ENCODE measurements around the gene CPT1C.

The CPT1C gene

GRCh38 chr19:49681830-49682229, 9.1 kb upstream of the CPT1C start:
- no peak for DNase-seq (ENCODE audit: low read depth)

DNA sequence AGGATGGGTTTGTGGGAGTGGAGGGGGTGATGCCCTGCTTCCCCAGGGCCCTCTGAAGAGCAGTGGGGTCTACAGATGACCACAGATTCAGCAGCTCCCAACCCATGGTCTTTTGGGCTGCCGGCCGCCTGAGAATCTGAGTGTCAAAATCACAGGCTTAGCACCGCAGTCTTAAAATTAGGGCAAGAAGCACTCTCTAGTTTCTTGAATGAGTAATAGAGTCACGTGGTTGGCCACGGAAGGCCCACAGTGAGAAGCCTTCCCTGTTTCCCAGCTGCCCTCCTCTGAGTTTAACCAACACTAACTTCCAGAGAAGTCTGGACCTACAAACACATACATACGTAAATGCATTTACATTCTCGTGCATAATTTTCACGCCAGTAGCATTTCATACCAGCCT, 8.6 kb upstream of the CPT1C start:
- DNase-seq (ENCODE audit: low read depth) = no peak

DNA sequence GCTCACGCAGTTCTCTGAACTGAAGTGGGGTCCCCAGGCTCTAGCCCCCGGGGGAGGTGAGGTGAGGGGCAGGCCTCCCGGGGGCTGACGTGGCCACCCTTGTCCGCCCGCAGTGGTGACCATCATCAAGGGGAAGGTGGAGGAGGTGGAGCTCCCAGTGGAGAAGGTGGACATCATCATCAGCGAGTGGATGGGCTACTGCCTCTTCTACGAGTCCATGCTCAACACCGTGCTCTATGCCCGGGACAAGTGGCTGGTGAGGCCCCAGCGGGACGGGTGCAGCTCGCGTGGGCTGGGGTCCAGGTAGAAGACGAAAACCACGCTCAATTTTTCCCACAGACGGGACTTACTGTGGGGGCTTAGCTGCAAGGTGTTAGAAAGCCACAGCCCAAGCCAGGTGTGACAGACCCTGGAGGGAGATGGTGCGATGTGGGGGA, 7.1 kb upstream of the CPT1C start:
- no peak for DNase-seq (ENCODE audit: low read depth)

- peak; percentile 38 for DNase-seq (ENCODE audit: low read depth)
Observed at GRCh38 chr19:49684251-49684982, 6.5 kb upstream of the CPT1C start.

- no peak for DNase-seq (ENCODE audit: low read depth)
Observed at GRCh38 chr19:49684983-49685553, 5.8 kb upstream of the CPT1C start.

DNA sequence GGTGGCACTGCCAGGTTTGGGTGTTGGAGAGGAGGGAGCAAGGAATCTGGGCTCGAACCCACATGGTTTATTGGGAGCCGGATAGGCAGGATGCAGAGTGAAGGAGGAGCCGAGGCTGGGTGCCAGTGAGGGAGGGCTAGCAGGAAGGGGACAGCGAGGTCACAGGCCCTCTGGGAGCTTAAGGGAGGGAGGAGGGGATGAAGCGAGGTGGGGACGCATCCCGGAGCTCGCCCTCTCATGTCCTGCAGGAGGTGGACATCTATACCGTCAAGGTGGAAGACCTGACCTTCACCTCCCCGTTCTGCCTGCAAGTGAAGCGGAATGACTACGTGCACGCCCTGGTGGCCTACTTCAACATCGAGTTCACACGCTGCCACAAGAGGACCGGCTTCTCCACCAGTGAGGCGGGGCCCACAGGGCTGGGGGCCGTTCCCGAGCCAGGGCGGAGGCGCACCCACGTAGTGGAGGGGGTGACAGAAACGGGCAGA, 5.0 kb upstream of the CPT1C start:
- DNase-seq (ENCODE audit: low read depth) = no peak

GRCh38 chr19:49686503-49687088, 4.3 kb upstream of the CPT1C start:
- no peak for DNase-seq (ENCODE audit: low read depth)

- no peak for DNase-seq (ENCODE audit: low read depth)
Observed at GRCh38 chr19:49687150-49687549, 3.8 kb upstream of the CPT1C start.

GRCh38 chr19:49687566-49688316, 3.2 kb upstream of the CPT1C start:
- peak; percentile 64 for DNase-seq (ENCODE audit: low read depth)

- no peak for DNase-seq (ENCODE audit: low read depth)
Observed at GRCh38 chr19:49688531-49689132, 2.3 kb upstream of the CPT1C start.

GRCh38 chr19:49689133-49690078, 1.5 kb upstream of the CPT1C start, which contains the start of gene ADM5:
TSS of gene ADM5 (plus strand) at chr19:49689594. CDS start at chr19:49689838, 244 bp downstream.
- peak; percentile 51 for DNase-seq (ENCODE audit: low read depth)

GRCh38 chr19:49690079-49690655, 749 bp upstream of the CPT1C start:
- DNase-seq (ENCODE audit: low read depth) = peak; percentile 45

DNA sequence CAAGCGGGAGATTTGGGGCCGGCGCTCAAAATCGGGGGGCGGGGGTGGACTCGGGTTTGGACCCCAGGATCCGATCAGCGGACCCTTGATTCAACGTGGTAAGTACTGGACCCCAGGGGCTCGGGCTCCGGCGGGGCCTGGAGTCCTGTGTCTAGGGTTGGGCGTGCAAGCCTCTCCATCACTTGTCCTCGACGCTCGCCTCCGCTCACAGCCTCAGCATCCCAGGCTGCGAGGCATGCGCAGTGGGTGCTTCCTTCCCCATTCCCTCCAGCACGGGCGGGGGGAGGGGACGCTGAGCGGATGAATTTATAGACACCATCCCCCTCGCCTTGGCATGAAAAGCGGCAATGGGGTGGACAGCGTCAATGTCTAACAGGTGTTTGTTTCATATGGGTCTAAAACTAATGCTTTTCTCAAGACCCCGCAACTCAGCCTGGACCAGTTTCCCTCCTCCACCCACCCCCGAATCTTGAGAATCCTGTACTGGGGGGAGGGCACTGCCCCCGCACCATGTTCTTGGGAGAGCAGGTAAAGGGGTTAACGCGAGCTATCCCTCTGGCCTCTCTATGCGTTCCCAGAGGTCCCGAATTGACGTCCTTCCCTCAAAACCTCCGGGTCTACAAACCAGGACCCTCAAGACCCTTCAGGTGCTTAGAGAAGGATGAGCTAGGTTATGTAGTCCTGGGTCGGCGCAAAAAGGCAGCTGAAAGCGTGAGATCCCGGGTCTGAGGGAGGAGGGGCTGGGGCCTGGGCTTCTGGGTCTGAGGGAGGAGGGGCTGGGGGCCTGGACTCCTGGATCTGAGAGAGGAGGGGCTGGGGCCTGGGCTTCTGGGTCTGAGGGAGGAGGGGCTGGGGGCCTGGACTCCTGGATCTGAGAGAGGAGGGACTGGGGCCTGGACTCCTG, 579 bp downstream of the CPT1C start:
- peak; percentile 83 for DNase-seq (ENCODE audit: low read depth)

DNA sequence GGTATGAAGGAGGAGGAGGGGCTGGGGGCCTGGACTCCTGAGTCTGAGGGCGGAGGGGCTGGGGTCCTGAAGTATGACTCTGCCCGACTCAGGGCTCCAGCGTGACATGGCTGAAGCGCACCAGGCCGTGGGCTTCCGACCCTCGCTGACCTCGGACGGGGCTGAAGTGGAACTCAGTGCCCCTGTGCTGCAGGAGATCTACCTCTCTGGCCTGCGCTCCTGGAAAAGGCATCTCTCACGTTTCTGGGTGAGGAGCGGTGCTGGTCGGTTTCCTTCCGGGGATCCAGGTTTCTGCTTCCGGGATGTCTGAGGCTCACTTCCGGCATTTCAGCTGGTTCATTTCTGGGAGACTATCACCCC, 1.2 kb downstream of the CPT1C start:
- no peak for DNase-seq (ENCODE audit: low read depth)

DNA sequence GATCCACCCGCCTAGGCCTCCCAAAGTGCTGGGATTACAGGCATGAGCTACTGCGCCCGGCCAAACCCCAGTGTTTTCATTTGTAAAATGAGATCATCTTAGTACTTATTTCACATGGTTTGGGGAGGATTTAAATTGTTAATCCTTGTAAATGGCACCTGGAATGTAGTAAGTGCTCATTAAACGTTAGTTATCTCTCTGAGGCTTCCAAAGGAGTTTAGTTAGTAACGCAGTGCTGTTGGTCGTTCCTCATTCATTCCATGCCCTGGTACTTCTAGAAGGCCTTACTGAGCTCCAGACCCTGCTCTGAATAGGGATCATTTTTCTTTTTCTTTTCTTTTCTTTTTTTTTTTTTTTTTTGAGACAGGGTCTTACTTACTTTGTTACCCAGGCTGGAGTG, 5.2 kb downstream of the CPT1C start:
- no peak for DNase-seq (ENCODE audit: low read depth)

- no peak for DNase-seq (ENCODE audit: low read depth)
Observed at GRCh38 chr19:49696865-49697264, 5.9 kb downstream of the CPT1C start.

- no peak for DNase-seq (ENCODE audit: low read depth)
Observed at GRCh38 chr19:49699364-49699763, 8.4 kb downstream of the CPT1C start.

DNA sequence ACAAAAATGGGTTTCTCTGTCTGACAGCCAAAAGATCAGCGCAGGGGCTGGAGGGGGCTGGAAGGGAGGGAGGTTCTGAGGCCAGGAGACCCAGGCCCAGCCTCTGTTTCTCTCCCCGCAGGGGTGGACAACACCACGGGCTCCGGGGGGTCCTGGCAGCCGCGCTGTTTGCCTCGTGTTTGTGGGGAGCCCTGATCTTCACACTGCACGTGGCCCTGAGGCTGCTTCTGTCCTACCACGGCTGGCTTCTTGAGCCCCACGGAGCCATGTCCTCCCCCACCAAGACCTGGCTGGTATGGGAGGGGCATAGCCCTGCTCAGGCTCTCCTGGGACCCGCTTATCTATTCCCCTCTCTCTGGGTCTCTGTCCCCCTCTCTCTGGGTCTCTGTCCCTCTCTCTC, 9.6 kb downstream of the CPT1C start:
- no peak for DNase-seq (ENCODE audit: low read depth)

DNA sequence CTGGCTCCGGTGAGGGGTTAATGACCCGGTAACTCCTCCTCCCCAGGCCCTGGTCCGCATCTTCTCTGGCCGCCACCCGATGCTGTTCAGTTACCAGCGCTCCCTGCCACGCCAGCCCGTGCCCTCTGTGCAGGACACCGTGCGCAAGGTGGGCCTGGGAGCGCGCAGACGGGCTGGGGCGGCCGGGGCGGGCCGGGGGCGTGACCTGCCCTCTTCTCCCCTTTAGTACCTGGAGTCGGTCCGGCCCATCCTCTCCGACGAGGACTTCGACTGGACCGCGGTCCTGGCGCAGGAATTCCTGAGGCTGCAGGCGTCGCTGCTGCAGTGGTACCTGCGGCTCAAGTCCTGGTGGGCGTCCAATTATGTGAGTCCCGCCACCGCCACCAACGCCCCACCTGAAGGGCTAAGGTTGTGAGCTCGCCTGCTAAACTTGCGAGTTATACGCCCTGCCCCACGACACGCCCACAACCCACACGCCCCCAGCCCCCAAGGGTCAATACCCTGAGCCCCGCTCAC, 10.4 kb downstream of the CPT1C start:
- no peak for DNase-seq (ENCODE audit: low read depth)

Measured in ELR (cell line).